Neural crest cell (in vitro differentiated cells): Measurements from ENCODE around the gene METTL8. TPM values are rescaled to one million over a fixed set of nuclear protein-coding genes. Genes with fewer than 3 reads are reported as not detected.

ENCODE experiments used
- DNase-seq: peaks from one replicate; pipeline ENCODE4 v3.0.0; 2021; ENCODE audit warnings: low read depth, mixed read lengths, low spot score
- H3K27ac Mint-ChIP-seq: one replicate; pipeline ENCODE4 v1.8.0; 2021; ENCODE audit warnings: mild to moderate bottlenecking, mixed read lengths; ENCODE audit not compliant: unreplicated experiment
- H3K27me3 Mint-ChIP-seq: 2 replicates; pipeline ENCODE4 v1.8.0; 2021; ENCODE audit warnings: low read depth, mild to moderate bottlenecking, mixed read lengths
- H3K36me3 Mint-ChIP-seq: 2 replicates; pipeline ENCODE4 v1.8.0; 2021; ENCODE audit warnings: low read depth, mild to moderate bottlenecking, mixed read lengths
- H3K4me1 Mint-ChIP-seq: 2 replicates; pipeline ENCODE4 v1.8.0; 2021; ENCODE audit warnings: mixed read lengths
- H3K4me3 Mint-ChIP-seq: one replicate; pipeline ENCODE4 v1.8.0; 2021; ENCODE audit warnings: mild to moderate bottlenecking, mixed read lengths
- H3K9me3 Mint-ChIP-seq: 2 replicates; pipeline ENCODE4 v1.8.0; 2021; ENCODE audit warnings: mixed read lengths
- CTCF ChIP-seq: fragments of 200-600 bp; sonication (generic); conservative IDR thresholded peaks from 2 replicates; pipeline ENCODE4 v1.5.0; 2021; ENCODE audit warnings: antibody characterized with exemption, mild to moderate bottlenecking
- total RNA-seq: library from RNA; stranded (reverse); gene quantifications from 2 replicates; pipeline ENCODE4 v1.2.1, GENCODE V29; 2021

METTL8 gene
- total RNA-seq, 1 donor from 2014 or later: 21.6 TPM

- Mint-ChIP-seq H3K9me3 (peaks cover 10% of the 10 kb centered on the region), H3K27ac (no peak overlapping the region), H3K27me3 (no peaks in the 10 kb centered on the region), H3K36me3 (peaks cover 33% of the 10 kb centered on the region), H3K4me3 (no peak overlapping the region), H3K4me1 (peaks cover 4% of the 10 kb centered on the region)
- DNase-seq: no peak
- no peak for TF ChIP-seq CTCF
Measured at GRCh38 chr2:171452773-171453172, 19.0 kb upstream of the METTL8 start.

- no peaks in the 10 kb centered on the region for H3K27me3 Mint-ChIP-seq
- DNase-seq: no peak
- H3K9me3 Mint-ChIP-seq: peaks cover 7% of the 10 kb centered on the region
- no peak for TF ChIP-seq CTCF
- H3K27ac Mint-ChIP-seq: no peak overlapping the region
- no peak overlapping the region for H3K4me3 Mint-ChIP-seq
- peaks cover 19% of the 10 kb centered on the region for H3K36me3 Mint-ChIP-seq
- H3K4me1 Mint-ChIP-seq: no peaks in the 10 kb centered on the region
Measured at GRCh38 chr2:171451074-171451473, 17.3 kb upstream of the METTL8 start.

- H3K27ac Mint-ChIP-seq: no peak overlapping the region
- no peaks in the 10 kb centered on the region for H3K27me3 Mint-ChIP-seq
- no peaks in the 10 kb centered on the region for H3K9me3 Mint-ChIP-seq
- no peak overlapping the region for H3K4me3 Mint-ChIP-seq
- DNase-seq: no peak
- H3K36me3 Mint-ChIP-seq: peaks cover 6% of the 10 kb centered on the region
- no peaks in the 10 kb centered on the region for H3K4me1 Mint-ChIP-seq
- TF ChIP-seq CTCF: no peak
Measured at GRCh38 chr2:171447675-171448074, 13.9 kb upstream of the METTL8 start.

GRCh38 chr2:171441470-171441869 lies 7.7 kb upstream of the METTL8 start:
- H3K27me3 Mint-ChIP-seq: no peaks in the 10 kb centered on the region
- no peak overlapping the region for H3K4me3 Mint-ChIP-seq
- peaks cover 8% of the 10 kb centered on the region for H3K4me1 Mint-ChIP-seq
- H3K9me3 Mint-ChIP-seq: no peaks in the 10 kb centered on the region
- H3K36me3 Mint-ChIP-seq: peaks cover 23% of the 10 kb centered on the region
- H3K27ac Mint-ChIP-seq: peak overlapping the region; percentile 67
- no peak for DNase-seq
- TF ChIP-seq CTCF: no peak

- H3K4me3 Mint-ChIP-seq: no peak overlapping the region
Measured at GRCh38 chr2:171436307-171436706, 2.5 kb upstream of the METTL8 start.

More at GRCh38 chr2:171436307-171436706, 2.5 kb upstream of the METTL8 start:
- no peak for DNase-seq
- Mint-ChIP-seq H3K4me1 (peaks cover 38% of the 10 kb centered on the region), H3K27me3 (no peaks in the 10 kb centered on the region), H3K9me3 (no peaks in the 10 kb centered on the region), H3K27ac (no peak overlapping the region), H3K36me3 (peaks cover 24% of the 10 kb centered on the region)
- TF ChIP-seq CTCF: no peak
